ENCODE measurements around the gene TMEM51. TPM values are rescaled to one million over a fixed set of nuclear protein-coding genes. Genes with fewer than 3 reads are reported as not detected.

TMEM51 gene
- total RNA-seq, 1 experiment from 2014 or later, result 10.4 TPM

- H3K27ac Mint-ChIP-seq, result no peak overlapping the region
- no peaks in the 10 kb centered on the region for H3K36me3 Mint-ChIP-seq
- DNase-seq (ENCODE audit: low spot score) (no peak), ATAC-seq (no peak)
- peaks cover 8% of the 10 kb centered on the region for H3K9me3 Mint-ChIP-seq
- H3K4me3 Mint-ChIP-seq, result no peak overlapping the region
- peaks cover 17% of the 10 kb centered on the region for H3K27me3 Mint-ChIP-seq (ENCODE audit: low read depth)
- ChIA-PET POLR2A (no interaction called here), CTCF (interaction anchor here (1.4 to 1.6 kb wide), 2 partner anchors 20 to 124 kb away, joined by 4 to 5 read pairs; no protein-coding TSS in a partner anchor)
- peaks cover 9% of the 10 kb centered on the region; the same call in 1 of the 2 replicates for H3K4me1 Mint-ChIP-seq
- TF ChIP-seq PREB (CRISPR knock-in tag; IDR thresholded peaks at IDR 0.05; ENCODE audit: borderline replicate concordance) (no peak), MYBL2 (CRISPR knock-in tag; IDR thresholded peaks at IDR 0.05) (no peak), ZBTB21 (CRISPR knock-in tag; IDR thresholded peaks at IDR 0.05; ENCODE audit: borderline replicate concordance) (no peak), FOXJ3 (CRISPR knock-in tag; IDR thresholded peaks at IDR 0.05; ENCODE audit: borderline replicate concordance) (no peak), ZNF416 (CRISPR knock-in tag; IDR thresholded peaks at IDR 0.05) (no peak), KAT7 (CRISPR knock-in tag; IDR thresholded peaks at IDR 0.05; ENCODE audit: borderline replicate concordance) (no peak), JAZF1 (CRISPR knock-in tag; IDR thresholded peaks at IDR 0.05) (no peak), ZNF532 (CRISPR knock-in tag; IDR thresholded peaks at IDR 0.05; ENCODE audit: borderline replicate concordance) (no peak), OVOL2 (CRISPR knock-in tag; IDR thresholded peaks at IDR 0.05; ENCODE audit: borderline replicate concordance) (no peak), ETV6 (CRISPR knock-in tag; IDR thresholded peaks at IDR 0.05) (no peak), NR3C1 (CRISPR knock-in tag; conservative IDR thresholded peaks at IDR 0.05; ENCODE audit: low read depth) (no peak), ZNF138 (CRISPR knock-in tag; conservative IDR thresholded peaks at IDR 0.05) (no peak), GABPB1 (CRISPR knock-in tag; IDR thresholded peaks at IDR 0.05) (no peak), ZNF281 (CRISPR knock-in tag; IDR thresholded peaks at IDR 0.05) (no peak)
These were observed 5.5 kb upstream of the TMEM51 start for GRCh38 chr1:15148004-15148403.

GRCh38 chr1:15148475-15148874 lies 5.1 kb upstream of the TMEM51 start:
- POLR2A ChIA-PET, result no interaction called here
- CTCF ChIA-PET, result interaction anchor here (1.6 kb wide), 1 partner anchor 20 kb away, joined by 4 read pairs; no protein-coding TSS in a partner anchor
- Mint-ChIP-seq H3K36me3 (no peaks in the 10 kb centered on the region), H3K4me1 (peaks cover 9% of the 10 kb centered on the region; the same call in 1 of the 2 replicates), H3K27ac (no peak overlapping the region), H3K27me3 (ENCODE audit: low read depth) (peaks cover 17% of the 10 kb centered on the region), H3K4me3 (no peak overlapping the region), H3K9me3 (peaks cover 5% of the 10 kb centered on the region)
- DNase-seq (ENCODE audit: low spot score), result no peak
- ATAC-seq, result no peak
- TF ChIP-seq MYBL2 (CRISPR knock-in tag; IDR thresholded peaks at IDR 0.05), result no peak

GRCh38 chr1:15148941-15149340 lies 4.6 kb upstream of the TMEM51 start:
- Mint-ChIP-seq H3K4me1 (peaks cover 9% of the 10 kb centered on the region; the same call in 1 of the 2 replicates), H3K36me3 (no peaks in the 10 kb centered on the region), H3K27ac (0 out of 2 replicates have a peak overlapping the region, but pooled peaks have one; percentile 85), H3K27me3 (ENCODE audit: low read depth) (peaks cover 17% of the 10 kb centered on the region), H3K9me3 (peaks cover 5% of the 10 kb centered on the region), H3K4me3 (no peak overlapping the region)
- no peak for DNase-seq (ENCODE audit: low spot score)
- ATAC-seq, result no peak
- ChIA-PET CTCF (no interaction called here), POLR2A (no interaction called here)
- no peak for TF ChIP-seq ZMAT4 (CRISPR knock-in tag; IDR thresholded peaks at IDR 0.05)
- TF ChIP-seq CTCF (IDR thresholded peaks at IDR 0.05), result no peak
- TF ChIP-seq TCF7 (CRISPR knock-in tag; IDR thresholded peaks at IDR 0.05; ENCODE audit: low read depth), result no peak
- no peak for TF ChIP-seq ZNF138 (CRISPR knock-in tag; conservative IDR thresholded peaks at IDR 0.05)
- no peak for TF ChIP-seq EMX1 (CRISPR knock-in tag; IDR thresholded peaks at IDR 0.05)
